ENCODE results near the gene SMIM23.

Gene SMIM23

DNA sequence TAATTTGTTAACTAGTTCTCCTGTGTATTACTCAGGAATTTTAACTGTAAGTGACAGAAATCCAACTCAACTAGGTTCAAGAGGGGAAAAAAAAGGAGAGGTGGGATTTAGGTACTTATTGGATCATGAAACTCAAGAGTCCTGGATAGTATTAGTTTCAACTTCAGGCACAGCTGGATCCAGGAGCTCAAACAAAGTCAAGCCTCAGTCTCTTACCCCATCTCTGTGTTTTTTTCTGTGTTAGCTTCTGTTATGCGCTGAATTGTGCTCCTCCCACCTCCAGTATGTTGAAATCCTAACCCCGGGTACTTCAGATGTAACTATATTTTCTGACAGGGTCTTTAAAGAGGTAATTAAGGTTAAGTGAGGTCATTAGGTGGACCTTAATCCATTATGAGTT is 53.5 kb downstream of the SMIM23 start:
- H3K36me3 ChIP-seq (replicated peaks; ENCODE audit: insufficient read depth, low read length), result no peaks in the 10 kb centered on the region
- TF ChIP-seq EZH2 (optimal IDR thresholded peaks at IDR 0.05; ENCODE audit: low read depth, low read length), result no peak
- TF ChIP-seq CTCF (IDR thresholded peaks at IDR 0.05; ENCODE audit: low read length), result no peak
- TF ChIP-seq EZH2phosphoT487 (IDR thresholded peaks at IDR 0.05; ENCODE audit: low read length), result no peak
- H3K27me3 ChIP-seq (replicated peaks; ENCODE audit: insufficient read depth, low read length), result no peaks in the 10 kb centered on the region
- DNase-seq, result no peak
- H3K9me2 ChIP-seq (replicated peaks; ENCODE audit: insufficient read depth, low read length), result no peaks in the 10 kb centered on the region
- no peak overlapping the region for H3K27ac ChIP-seq (ENCODE audit: low read length)
- no peak overlapping the region for H3K4me2 ChIP-seq (ENCODE audit: low read depth, low read length)
- no peak overlapping the region for H2AFZ ChIP-seq (ENCODE audit: low read length)
- no peaks in the 10 kb centered on the region for H4K20me1 ChIP-seq (ENCODE audit: insufficient read depth, low read length)
- no peaks in the 10 kb centered on the region for H3K4me1 ChIP-seq (ENCODE audit: low read length)
- no peaks in the 10 kb centered on the region for H3K9me3 ChIP-seq (replicated peaks; ENCODE audit: insufficient read depth, low read length)
- no peaks in the 10 kb centered on the region for H3K79me2 ChIP-seq (ENCODE audit: low read length)
- no peak overlapping the region for H3K4me3 ChIP-seq (ENCODE audit: low read length)
- no peak overlapping the region for H3K9ac ChIP-seq (ENCODE audit: low read length)
- H3F3A ChIP-seq (ENCODE audit: insufficient read depth, low read length), result no peaks in the 10 kb centered on the region

DNA sequence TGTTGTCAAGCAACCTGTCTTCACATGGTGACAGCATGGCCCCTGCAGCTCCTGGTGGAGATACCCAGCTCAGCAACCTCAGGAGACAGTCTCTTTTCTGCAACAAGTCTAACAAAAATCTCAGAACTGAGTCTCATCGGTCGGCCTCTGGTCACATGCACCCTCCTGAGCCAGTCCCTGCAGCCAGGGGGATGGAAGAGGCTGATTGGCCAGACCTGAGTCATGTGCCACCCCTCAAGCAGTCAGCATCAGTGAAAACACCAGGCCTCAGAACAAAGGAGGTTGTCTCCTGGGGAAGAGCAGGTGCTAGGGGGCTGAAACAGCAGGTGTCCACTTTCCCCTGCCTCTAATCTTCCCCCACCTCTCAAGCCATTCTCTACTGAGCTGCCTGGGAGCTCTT is 54.4 kb downstream of the SMIM23 start:
- H3K36me3 ChIP-seq (replicated peaks; ENCODE audit: insufficient read depth, low read length), result no peaks in the 10 kb centered on the region
- no peaks in the 10 kb centered on the region for H3K9me3 ChIP-seq (replicated peaks; ENCODE audit: insufficient read depth, low read length)
- H3K9ac ChIP-seq (ENCODE audit: low read length), result no peak overlapping the region
- H3K27me3 ChIP-seq (replicated peaks; ENCODE audit: insufficient read depth, low read length), result no peaks in the 10 kb centered on the region
- H3K27ac ChIP-seq (ENCODE audit: low read length), result no peak overlapping the region
- DNase-seq, result no peak
- no peaks in the 10 kb centered on the region for H3K79me2 ChIP-seq (ENCODE audit: low read length)
- H3K4me1 ChIP-seq (ENCODE audit: low read length), result no peaks in the 10 kb centered on the region
- TF ChIP-seq EZH2phosphoT487 (IDR thresholded peaks at IDR 0.05; ENCODE audit: low read length), result no peak
- TF ChIP-seq CTCF (IDR thresholded peaks at IDR 0.05; ENCODE audit: low read length), result no peak
- no peak for TF ChIP-seq EZH2 (optimal IDR thresholded peaks at IDR 0.05; ENCODE audit: low read depth, low read length)
- H3K4me3 ChIP-seq (ENCODE audit: low read length), result no peak overlapping the region
- H3K4me2 ChIP-seq (ENCODE audit: low read depth, low read length), result no peak overlapping the region
- H3K9me2 ChIP-seq (replicated peaks; ENCODE audit: insufficient read depth, low read length), result no peaks in the 10 kb centered on the region
- H3F3A ChIP-seq (ENCODE audit: insufficient read depth, low read length), result no peaks in the 10 kb centered on the region
- no peaks in the 10 kb centered on the region for H4K20me1 ChIP-seq (ENCODE audit: insufficient read depth, low read length)
- H2AFZ ChIP-seq (ENCODE audit: low read length), result no peak overlapping the region
